A549 treated with dexamethasone at 1 μM for 4 hours (cell line): ENCODE measurements around the gene KHDC3L. TPM values are rescaled to one million over a fixed set of nuclear protein-coding genes. Genes with fewer than 3 reads are reported as not detected.

Experiments
- total RNA-seq: library from RNA; stranded (reverse); fragments of 200-300 nt; extraction: Qiagen RNA extraction; gene quantifications from 5 replicates; pipeline ENCODE4 v1.2.3, GENCODE V29; 2022

Gene KHDC3L, protein sequence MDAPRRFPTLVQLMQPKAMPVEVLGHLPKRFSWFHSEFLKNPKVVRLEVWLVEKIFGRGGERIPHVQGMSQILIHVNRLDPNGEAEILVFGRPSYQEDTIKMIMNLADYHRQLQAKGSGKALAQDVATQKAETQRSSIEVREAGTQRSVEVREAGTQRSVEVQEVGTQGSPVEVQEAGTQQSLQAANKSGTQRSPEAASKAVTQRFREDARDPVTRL
- not detected in 5 replicates for total RNA-seq

DNA sequence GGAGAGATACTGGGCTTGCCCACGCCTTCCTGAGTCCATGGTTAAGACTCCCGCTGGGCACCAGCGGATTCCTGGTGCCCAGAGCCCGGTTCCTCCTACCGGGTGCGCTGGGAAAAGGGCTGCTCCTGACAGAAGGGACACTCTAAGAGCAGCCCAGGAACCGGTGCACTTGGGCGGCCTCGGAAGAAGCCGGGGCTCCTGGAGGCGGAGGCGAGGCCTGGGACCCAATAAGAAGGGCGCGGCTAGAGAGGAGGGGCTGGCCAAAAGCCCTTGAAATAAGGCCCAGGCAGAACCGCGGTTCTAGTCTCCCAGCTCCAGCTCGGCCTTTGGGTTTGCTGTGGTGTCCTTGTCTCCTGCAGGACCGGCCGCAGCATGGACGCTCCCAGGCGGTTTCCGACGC, at the start of gene KHDC3L:
KHDC3L (plus strand) TSS at position 301 of the 400 bp plus-strand sequence; CDS start at position 373, 72 bp downstream.

DNA sequence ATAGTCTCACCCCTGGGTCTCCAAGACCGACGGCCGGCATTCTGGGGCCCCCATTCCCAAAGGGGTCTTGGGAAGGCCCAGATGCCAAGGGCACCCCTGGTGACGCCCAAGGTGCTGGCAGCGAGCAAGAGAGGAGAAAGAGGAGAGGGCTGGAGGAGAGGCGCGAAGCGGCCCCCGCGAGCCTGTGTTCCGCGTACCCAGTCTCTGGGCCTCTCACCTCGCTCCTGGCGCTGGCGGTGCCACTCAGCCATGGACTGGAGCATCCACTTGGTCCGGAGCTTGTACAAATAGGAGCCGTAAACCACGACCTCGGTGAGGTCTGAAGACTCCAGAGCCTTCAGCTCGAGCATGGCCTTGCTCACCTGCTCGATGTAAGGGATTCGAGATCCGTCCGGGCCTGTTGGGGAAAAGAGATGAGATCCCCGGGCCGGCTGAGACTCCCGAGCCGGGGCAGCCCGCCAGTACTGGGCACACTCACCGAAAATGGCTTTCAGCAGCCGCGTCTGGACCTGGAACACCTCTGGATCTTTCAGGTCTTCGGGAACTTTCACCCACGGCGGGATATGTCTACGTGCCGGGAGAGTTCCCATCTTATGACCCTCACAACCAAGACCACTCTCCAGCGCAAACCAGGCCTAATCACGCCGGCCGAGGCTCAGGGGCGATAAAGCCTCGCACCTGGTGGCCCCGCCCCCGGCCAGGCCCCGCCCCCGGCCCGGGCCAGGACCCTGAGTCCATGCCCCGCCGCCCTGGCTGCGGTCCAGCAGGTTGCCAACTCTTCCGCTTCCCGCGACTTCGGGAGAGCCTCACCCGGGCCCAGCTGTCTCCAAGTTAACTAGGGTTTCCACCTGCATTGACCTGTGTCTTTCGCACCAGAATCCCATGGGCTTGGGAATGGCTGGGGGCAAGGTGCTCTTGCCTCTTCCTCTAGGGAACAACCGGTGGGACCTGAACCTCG, 8.5 kb upstream of the KHDC3L start, which contains the start of gene DPPA5:
DPPA5 (minus strand) TSS at position 641 of the 958 bp plus-strand sequence; CDS start at position 590, 51 bp downstream.

DNA sequence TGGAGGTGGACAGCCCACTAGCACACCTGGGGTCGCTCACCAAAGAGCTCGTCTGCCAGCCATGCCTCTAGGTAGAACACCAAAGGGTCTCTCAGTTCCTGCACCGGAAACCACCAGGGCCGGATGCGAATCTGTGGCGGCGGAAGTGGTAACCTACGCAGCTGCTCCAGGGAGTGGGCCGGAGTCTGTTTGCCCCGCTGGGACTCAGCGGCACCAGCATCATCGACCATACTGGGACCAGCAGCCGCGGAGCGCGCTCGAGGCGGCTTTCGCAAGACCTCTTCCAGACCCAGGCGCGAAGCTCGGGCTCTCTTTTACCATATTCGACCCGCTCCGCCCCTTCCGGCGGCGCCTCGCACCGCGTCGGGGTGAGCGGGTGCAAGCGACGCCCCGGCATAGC, 7.1 kb downstream of the KHDC3L start, which contains the start of gene OOEP:
OOEP (minus strand) TSS at position 335 of the 400 bp plus-strand sequence; CDS start at position 230, 105 bp downstream.

DNA sequence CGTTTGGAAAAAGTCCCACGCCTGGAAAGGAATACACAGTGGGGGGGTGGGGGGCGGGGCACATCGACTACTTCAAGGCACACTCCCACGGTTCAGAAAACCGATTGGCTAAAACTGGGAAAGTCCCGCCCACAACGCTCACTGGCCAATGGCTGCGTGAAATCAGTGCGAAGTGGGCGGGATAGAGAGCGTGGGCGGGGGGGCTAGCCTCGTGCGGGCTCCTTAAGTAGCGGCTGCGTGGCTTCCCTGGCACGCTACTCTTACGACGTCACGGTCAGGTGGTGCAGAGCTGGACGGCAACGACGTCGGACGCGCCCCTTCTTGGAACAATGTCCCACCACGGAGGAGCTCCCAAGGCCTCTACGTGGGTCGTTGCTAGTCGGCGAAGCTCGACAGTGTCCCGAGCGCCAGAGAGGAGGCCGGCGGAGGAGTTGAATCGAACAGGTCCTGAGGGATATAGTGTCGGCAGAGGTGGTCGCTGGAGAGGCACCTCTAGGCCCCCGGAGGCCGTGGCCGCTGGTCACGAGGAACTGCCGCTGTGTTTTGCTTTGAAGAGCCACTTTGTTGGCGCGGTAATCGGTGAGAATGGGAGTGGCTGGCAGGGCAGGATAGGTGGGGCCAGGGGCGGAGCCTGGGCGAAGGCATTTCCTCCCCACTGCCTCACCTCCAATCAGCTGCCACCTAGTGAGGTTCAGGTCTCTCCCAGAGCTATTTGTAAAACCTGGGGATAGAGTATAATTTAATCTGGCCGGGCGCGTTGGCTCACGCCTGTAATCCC, 32.3 kb downstream of the KHDC3L start, which contains the start of gene DDX43:
DDX43 (plus strand) TSS at position 252 of the 778 bp plus-strand sequence; CDS start at position 330, 78 bp downstream.

Other genes starting within 250 kb of the KHDC3L start
- gene KHDC1L, start 137.2 kb upstream of the KHDC3L start, total RNA-seq: 0.25 to 0.41 TPM (median 0.28 TPM) in 3 of 5 replicates, not detected in the others
- gene KHDC1, start 99.5 kb upstream of the KHDC3L start, total RNA-seq: 2.7 to 4.2 TPM (median 3.4 TPM) in 5 replicates
- not detected in 5 replicates for gene DPPA5, start 8.4 kb upstream of the KHDC3L start, total RNA-seq
- not detected in 5 replicates for gene OOEP, start 7.2 kb downstream of the KHDC3L start, total RNA-seq
- not detected in 5 replicates for gene DDX43, start 32.2 kb downstream of the KHDC3L start, total RNA-seq
- gene CGAS, start 89.6 kb downstream of the KHDC3L start, total RNA-seq: 3.3 to 4.5 TPM (median 4.1 TPM) in 5 replicates
- 9.1 to 11.4 TPM (median 9.7 TPM) in 5 replicates for gene MTO1, start 99.1 kb downstream of the KHDC3L start, total RNA-seq
- 7,393 to 8,340 TPM (median 7,492 TPM) in 5 replicates for gene EEF1A1, start 158.4 kb downstream of the KHDC3L start, total RNA-seq